C4-2B (cell line): ENCODE measurements around the gene TMEM18.

ENCODE experiments used
- ZFX ChIP-seq: fragments of 450-650 bp; IDR thresholded peaks from 2 replicates; pipeline ENCODE4 v1.6.1; 2017
- TF ChIP-seq, protein P1 (sequence below): fragments of 450-650 bp; conservative IDR thresholded peaks from 2 replicates; pipeline ENCODE4 v1.5.1; 2017; ENCODE audit warnings: mild to moderate bottlenecking

DNA sequence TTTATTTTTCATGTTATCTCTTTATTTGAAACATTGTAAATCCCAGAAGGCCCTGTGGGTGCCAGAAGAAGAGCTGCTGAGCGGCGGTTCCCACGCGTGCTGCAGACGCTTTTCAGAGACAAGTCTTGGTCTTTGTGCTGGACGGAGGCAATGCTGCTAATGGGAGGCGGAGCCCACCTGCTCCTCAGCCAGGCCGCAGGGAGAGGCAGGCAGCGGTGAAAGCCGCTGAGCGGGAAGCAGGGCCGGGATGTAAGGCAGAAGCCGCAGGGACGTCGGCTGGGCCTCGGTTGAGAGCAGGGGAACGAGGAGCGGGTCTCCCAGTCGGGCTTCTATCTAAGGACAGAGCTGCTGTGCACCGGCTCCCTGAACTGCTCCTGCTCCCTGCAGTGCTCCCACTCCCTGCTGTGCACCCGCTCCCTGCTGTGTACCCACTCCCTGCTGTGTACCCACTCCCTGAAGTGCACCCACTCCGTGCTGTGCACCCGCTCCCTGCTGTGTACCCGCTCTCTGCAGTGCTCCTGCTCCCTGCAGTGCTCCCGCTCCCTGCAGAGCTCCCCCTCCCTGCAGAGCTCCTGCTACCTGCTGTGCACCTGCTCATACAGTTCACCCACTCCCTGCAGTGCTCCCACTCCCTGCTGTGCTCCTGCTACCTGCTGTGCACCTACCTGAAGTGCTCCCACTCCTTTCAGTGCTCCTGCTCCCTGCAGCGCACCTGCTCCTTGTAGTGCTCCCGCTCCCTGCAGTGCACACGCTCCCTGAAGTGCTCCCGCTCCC, 16.4 kb downstream of the TMEM18 start:
- TF ChIP-seq, protein P1, sequence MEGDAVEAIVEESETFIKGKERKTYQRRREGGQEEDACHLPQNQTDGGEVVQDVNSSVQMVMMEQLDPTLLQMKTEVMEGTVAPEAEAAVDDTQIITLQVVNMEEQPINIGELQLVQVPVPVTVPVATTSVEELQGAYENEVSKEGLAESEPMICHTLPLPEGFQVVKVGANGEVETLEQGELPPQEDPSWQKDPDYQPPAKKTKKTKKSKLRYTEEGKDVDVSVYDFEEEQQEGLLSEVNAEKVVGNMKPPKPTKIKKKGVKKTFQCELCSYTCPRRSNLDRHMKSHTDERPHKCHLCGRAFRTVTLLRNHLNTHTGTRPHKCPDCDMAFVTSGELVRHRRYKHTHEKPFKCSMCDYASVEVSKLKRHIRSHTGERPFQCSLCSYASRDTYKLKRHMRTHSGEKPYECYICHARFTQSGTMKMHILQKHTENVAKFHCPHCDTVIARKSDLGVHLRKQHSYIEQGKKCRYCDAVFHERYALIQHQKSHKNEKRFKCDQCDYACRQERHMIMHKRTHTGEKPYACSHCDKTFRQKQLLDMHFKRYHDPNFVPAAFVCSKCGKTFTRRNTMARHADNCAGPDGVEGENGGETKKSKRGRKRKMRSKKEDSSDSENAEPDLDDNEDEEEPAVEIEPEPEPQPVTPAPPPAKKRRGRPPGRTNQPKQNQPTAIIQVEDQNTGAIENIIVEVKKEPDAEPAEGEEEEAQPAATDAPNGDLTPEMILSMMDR, result no peak
- no peak for TF ChIP-seq ZFX
